Heart right ventricle (tissue), 16 donors: ENCODE data around the gene MACROD2. TPM values are rescaled to one million over a fixed set of nuclear protein-coding genes. Genes with fewer than 3 reads are reported as not detected.

ENCODE experiments used
- ATAC-seq, 8 donors: fragments of 200-7000 bp; cut with Tn5 transposase; one replicate each; pipeline ENCODE4 v1.9.1; 2020; ENCODE audit warnings: mild to moderate bottlenecking in 8 of 8, moderate library complexity in 8 of 8, moderate number of reproducible peaks in 1 of 8
- DNase-seq, 2 donors: peaks; one replicate each; pipeline ENCODE4 v3.0.0-alpha.2; 2020
- H3K27ac ChIP-seq, 10 donors: fragments of 200-600 bp; sonication (generic) in 2 of 10; one replicate each; pipeline versions ENCODE4 v1.5.0 to v1.8.0; 2020 to 2022; ENCODE audit warnings: mild to moderate bottlenecking in 3 of 10
- H3K27me3 ChIP-seq, 7 donors: fragments of 200-600 bp; one replicate each; pipeline ENCODE4 v1.8.0; 2021 to 2022; ENCODE audit warnings: mild to moderate bottlenecking in 2 of 7
- H3K36me3 ChIP-seq, 9 donors: fragments of 200-600 bp; sonication (generic) in 1 of 9; one replicate each; pipeline versions ENCODE4 v1.5.0 to v1.8.0; 2020 to 2022; ENCODE audit warnings: mild to moderate bottlenecking in 2 of 9
- H3K4me1 ChIP-seq, 9 donors: fragments of 200-600 bp; sonication (generic) in 1 of 9; one replicate each; pipeline versions ENCODE4 v1.5.0 to v1.8.0; 2020 to 2022; ENCODE audit warnings: mild to moderate bottlenecking in 4 of 9
- H3K4me3 ChIP-seq, 10 donors: fragments of 200-600 bp; sonication (generic) in 2 of 10; one replicate each; pipeline versions ENCODE4 v1.5.0 to v1.8.0; 2020 to 2022; ENCODE audit warnings: mild to moderate bottlenecking in 7 of 10, moderate library complexity in 2 of 10
- H3K9me3 ChIP-seq, 11 donors: fragments of 200-600 bp in 10 of 11; sonication (generic) in 2 of 11; one replicate each; pipeline versions ENCODE4 v1.5.0 to v1.8.0; 2013 to 2022; ENCODE audit warnings: mild to moderate bottlenecking in 2 of 11, control low read depth in 1 of 11, moderate library complexity in 1 of 11
- CTCF ChIP-seq, 9 donors: fragments of 200-600 bp; sonication (generic) in 2 of 9; IDR thresholded peaks; one replicate each; pipeline versions ENCODE4 v1.5.0 to v1.8.0; 2021 to 2022; ENCODE audit warnings: antibody characterized with exemption in 9 of 9, mild to moderate bottlenecking in 5 of 9, moderate library complexity in 1 of 9
- WGBS, 2 donors: extraction: QIAGEN DNeasy Blood & Tissue Kit; methylation state at CpG; one replicate each; pipeline ENCODE4 v1.1.7; 2013; ENCODE audit warnings: inconsistent platforms in 1 of 2; 5-methylcytosine and 5-hydroxymethylcytosine counted together
- intact Hi-C, 10 donors: fragments of 100-400 bp; cut with DNase I; formaldehyde crosslinking; loops; one replicate each; pipeline versions ENCODE4 v1.11.1 to v1.14.2; 2022
- polyA plus RNA-seq, 2 donors: library from polyadenylated mRNA; stranded (reverse); fragments of 200-250 nt; gene quantifications; one replicate each; pipeline ENCODE4 v1.2.3, GENCODE V29; 2013
- total RNA-seq, 10 donors: library from RNA; stranded (reverse); fragmentation: NEBNext Ultra II Directional in 3 of 10; extraction: Animal tissue kit (Norgen Biotek cat#: 25700) in 3 of 10; gene quantifications; one replicate each; pipeline versions ENCODE4 v1.2.1 to v1.2.4, GENCODE V29; 2021 to 2023
- donor health status: Arrhythmogenic right ventricular cardiomyopathy.
- donor health status: ischemic (EF 13 %, LVEDD 7.1; RV severe dilation, severe dysfunction).
- donor health status: healthy with polysubstance abuse.
- donor health status: DM: no; HTN: yes; CAD: no.
- donor health status: DM: no; HTN: no; CAD: no.
- donor health status: ischemic (EF 25% LVEDD 6.9; RV normal size, moderate dysfunction).
- donor health status: ischemic (EF 25% LVEDD 5.7; RV mildly dilated, moderate dysfunction).
- donor health status: healthy.
- donor health status: DM: yes; HTN: yes; CAD: no.
- donor health status: Ischemic cardiomyopathy.
- donor health status: ischemic (EF 35%, LVEDD 5.7; RV mildly dilated, moderate dysfunction).
- donor health status: nonischemic (EF 11% LVEDD 7.7; RV severe dilation, severe dysfunction).
- donor health status: DM: yes; HTN: yes; CAD: no.
- donor health status: PGD.
- donor health status: ischemic (EF 29% LVEDD 5.4; RV normal size, mild dysfunction).
- donor health status: nonischemic (EF 23%, LVEDD 6.1; RV moderate dilation, normal function).

MACROD2 gene
- total and polyA plus RNA-seq, 12 donors, result 0.28 to 6.4 (median 4.1) TPM

DNA sequence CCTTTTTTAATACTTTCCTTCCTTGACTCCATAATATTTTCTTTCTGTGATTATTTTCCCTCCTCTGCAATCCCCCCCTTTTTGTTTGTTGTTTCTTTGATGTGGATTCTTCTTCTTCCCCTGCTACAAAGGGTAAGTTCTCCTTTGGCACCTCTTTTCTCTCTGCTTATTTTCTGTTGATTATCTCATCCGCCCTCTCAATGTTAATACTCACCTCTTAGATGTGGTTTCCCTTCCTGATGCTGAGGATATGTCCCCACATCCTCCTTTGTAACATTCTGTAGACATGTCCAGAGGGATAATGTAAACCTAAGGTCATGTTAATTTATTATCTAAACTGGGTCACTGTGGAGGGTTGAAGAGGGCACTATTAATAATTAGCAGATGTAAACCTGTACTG, 324.4 kb downstream of the MACROD2 start:
- ATAC-seq (no peak), DNase-seq (no peak)
- 68 to 77% methylated on average over 1 of the region's 1 CpG for WGBS, 2 donors
- Histone ChIP-seq H3K27me3 (no peaks in the 10 kb centered on the region), H3K4me1 (no peaks in the 10 kb centered on the region), H3K4me3 (no peak overlapping the region), H3K9me3 (no peaks in the 10 kb centered on the region), H3K27ac (no peak overlapping the region), H3K36me3 (no peaks in the 10 kb centered on the region)
- intact Hi-C loops, result no loop called here
- TF ChIP-seq CTCF (IDR thresholded peaks at IDR 0.05), result no peak

GRCh38 chr20:14331646-14332045, 336.3 kb downstream of the MACROD2 start:
- Histone ChIP-seq H3K4me3 (no peak overlapping the region), H3K27me3 (no peaks in the 10 kb centered on the region), H3K27ac (no peak overlapping the region), H3K9me3 (no peaks in the 10 kb centered on the region), H3K4me1 (peaks cover 0 to 4% (median 0%) of the 10 kb centered on the region in 9 donors), H3K36me3 (no peaks in the 10 kb centered on the region)
- intact Hi-C loops, result no loop called here
- no peak for ATAC-seq
- no peak for DNase-seq
- TF ChIP-seq CTCF (IDR thresholded peaks at IDR 0.05), result no peak
- WGBS, 2 donors, result 87 to 88% methylated on average over 6 of the region's 6 CpGs

GRCh38 chr20:14332866-14333265, 337.6 kb downstream of the MACROD2 start:
- intact Hi-C loops, result no loop called here
- Histone ChIP-seq H3K27me3 (no peaks in the 10 kb centered on the region), H3K9me3 (no peaks in the 10 kb centered on the region), H3K4me1 (peaks cover 0 to 6% (median 0%) of the 10 kb centered on the region in 9 donors), H3K36me3 (no peaks in the 10 kb centered on the region), H3K4me3 (no peak overlapping the region), H3K27ac (no peak overlapping the region)
- WGBS, 2 donors, result 83 to 88% methylated on average over 2 of the region's 2 CpGs
- no peak for TF ChIP-seq CTCF (IDR thresholded peaks at IDR 0.05)
- ATAC-seq, result no peak
- no peak for DNase-seq

DNA sequence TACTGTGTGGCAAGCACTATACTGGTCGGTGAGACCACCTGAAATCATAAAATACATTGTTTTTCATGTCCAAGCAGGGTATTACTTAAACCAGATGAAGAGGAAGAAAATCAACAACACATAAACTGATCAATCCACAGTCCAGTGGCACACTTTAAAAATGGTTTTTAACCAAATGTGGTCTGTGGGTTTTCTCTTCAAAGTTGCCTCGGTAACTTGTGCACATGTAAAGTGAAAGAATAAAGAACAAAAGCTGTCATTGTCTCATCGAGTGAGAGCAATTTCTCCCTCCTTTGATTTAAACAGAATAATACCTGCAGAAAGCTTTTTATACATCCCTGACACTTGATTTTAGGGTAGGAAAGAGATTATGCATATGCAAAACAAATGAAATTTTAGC, 338.4 kb downstream of the MACROD2 start:
- Histone ChIP-seq H3K9me3 (no peaks in the 10 kb centered on the region), H3K4me3 (no peak overlapping the region), H3K27me3 (no peaks in the 10 kb centered on the region), H3K36me3 (no peaks in the 10 kb centered on the region), H3K4me1 (peaks cover 0 to 6% (median 0%) of the 10 kb centered on the region in 9 donors), H3K27ac (no peak overlapping the region)
- ATAC-seq (no peak), DNase-seq (no peak)
- TF ChIP-seq CTCF (IDR thresholded peaks at IDR 0.05), result no peak
- WGBS, 2 donors, result 49 to 53% methylated on average over 3 of the region's 3 CpGs
- intact Hi-C loops, result no loop called here
